Measurements from ENCODE around the gene SLC31A1.
A peak's percentile ranks its signal among the peaks of the same experiment; 100 is the strongest.
"Not testable (repeated sequence)": the region's sequence is repeated elsewhere in the genome, so short reads cannot be mapped to it uniquely, and the experiment has no call there.

SLC31A1 gene

DNA sequence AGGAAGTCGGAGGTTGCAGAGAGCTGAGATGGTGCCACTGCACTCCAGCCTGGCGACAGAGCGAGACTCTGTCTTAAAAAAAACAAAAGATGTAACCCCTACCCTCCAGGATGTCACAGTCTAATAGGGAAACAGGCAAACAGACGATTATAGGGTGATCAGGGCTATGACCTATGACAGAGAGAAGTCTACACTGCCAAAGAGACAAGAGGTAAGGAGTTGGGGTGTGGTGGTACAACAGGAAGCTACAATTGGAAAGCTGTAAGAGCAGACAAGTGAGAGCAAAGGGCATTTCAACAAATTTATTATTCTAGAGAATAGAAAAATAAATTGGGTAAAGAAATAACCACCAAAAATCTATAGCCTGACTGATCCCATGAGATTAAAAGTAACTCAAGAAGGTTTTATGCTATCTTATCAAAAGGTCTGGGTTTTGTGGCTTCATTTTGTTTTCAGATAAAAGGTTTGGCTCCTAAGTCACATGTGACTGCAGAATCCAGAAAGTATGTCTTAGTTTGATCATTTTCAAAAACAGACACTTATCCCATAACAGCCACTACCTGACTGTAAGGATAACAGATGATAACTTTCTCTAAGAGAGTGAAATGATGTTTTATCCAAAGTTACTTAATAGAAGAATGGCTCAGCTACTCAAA lies 46.7 kb downstream of the SLC31A1 start:
- no peak for DNase-seq

DNA sequence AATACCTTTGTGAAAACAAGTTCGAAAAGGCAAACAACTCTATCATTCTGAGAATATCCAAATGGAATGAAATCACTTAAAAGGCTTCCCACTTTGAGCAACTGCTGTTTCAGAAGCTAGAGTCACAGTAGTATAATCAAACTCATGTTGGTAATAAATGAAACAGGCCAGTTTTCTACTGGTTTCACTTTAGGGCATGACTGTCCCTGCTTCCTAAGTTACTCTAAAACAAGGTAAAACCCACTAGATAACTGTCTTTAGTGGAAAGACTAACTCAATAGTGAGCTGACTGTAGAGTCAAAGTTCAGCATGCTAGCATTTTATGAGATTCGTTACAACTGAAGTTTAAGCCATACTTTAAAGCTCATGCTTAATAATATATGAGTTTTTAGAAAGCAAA lies 48.0 kb downstream of the SLC31A1 start:
- no peak for DNase-seq

DNA sequence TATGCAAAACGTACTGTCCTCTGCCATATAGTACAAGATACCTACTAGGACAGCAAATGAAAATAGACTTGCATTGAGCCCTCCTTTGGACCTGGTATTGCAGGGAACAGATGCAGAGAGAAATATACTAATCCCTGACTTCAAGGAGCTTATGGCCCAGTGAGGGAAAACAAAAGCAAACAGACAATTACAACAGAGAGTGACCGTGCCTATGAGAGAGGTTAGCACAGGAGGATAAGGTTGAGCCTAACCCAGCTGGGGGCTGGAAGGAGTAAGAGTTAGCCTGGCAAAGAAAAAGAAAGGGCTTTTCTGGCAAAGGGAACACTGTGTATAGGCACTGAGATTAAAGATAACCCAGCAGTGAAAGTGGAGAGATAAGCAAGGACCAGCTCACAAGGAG lies 48.5 kb downstream of the SLC31A1 start:
- no peak for DNase-seq

DNA sequence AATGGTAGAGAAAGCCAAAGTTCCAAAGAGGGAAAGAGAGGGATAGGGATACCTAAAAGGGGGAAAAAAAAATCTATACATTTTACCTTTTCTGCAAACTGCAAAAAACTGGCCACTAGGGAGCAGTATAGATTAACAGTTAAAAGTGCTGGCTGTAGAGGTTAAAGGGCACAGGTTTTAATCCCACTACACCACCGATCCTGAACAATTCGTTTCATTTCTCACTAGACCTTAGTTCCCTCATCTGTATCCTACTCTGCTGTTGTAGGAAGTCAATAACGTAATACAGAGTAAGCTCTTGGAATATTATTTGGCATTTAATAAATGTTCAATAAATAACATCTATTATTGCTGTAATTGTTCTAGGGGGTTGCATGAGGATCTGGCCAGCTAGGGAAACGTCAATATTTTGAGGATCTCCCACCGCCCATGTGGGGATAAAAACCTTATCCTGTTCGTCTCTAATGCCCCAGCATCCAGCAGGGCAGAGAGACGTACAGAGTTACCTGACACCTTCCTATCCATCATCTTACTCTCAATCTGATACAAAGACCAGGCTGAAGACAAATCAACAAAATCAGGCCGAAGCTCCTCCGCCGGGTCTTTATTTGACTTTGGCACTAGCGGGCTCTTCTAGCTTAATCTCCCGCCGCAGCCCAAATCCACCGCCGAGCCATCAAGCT lies 53.3 kb downstream of the SLC31A1 start:
- DNase-seq = peak; percentile 64

DNA sequence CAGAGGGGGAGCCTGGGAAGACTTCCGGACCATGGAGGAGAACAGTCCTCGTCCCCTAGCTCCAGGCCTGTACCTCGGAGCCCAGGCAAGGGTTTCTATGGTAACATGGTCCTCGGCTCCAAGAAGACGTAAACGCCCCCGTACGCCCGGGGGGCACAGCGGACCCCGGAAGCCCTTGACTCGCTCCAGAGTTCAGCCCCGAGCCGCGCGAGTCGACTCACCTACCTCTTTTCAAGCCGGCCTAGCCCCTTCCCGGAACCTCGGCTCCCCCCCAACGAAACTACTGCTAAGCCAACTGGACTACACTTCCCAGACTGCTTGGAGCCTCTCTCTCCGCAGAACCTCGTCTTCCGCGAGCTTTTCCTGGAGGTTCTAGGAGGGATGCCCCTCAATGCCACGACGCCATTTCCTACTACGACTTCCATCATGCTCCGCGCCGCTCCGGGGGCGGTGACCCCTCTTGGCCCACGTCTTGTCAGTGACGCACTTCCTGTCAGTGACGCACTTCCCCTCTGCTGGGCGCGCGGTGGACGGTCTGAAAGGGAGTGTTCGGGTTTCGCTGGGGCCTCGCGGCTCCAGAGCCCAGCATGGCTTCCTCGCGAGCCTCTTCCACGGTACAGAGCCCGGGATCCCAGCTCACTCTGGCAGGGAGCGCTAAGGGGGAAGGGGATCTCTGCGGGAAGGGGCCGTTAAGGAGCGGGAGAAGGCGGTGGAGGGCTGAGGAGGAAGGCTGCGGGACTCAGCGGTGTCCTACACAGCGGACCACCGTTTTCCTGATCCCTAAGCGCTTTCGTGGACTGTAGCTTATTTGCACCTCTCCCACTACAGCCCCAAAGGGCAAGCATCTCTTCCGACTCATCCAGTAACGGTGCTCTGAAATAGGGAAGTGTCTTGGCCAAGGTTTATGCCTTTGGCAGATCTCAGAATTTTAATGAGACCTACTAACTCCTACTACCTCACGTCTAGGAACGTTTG lies 54.1 kb downstream of the SLC31A1 start, which contains the start of the genes CDC26 and PRPF4:
TSS of gene CDC26 (minus strand) at position 416 of the 975 bp plus-strand sequence. CDS start 3,065 bp downstream, outside the sequence.
TSS of gene PRPF4 (plus strand) at position 502 of the 975 bp plus-strand sequence. CDS start at position 588, 86 bp downstream.
- DNase-seq = peak; percentile 99

DNA sequence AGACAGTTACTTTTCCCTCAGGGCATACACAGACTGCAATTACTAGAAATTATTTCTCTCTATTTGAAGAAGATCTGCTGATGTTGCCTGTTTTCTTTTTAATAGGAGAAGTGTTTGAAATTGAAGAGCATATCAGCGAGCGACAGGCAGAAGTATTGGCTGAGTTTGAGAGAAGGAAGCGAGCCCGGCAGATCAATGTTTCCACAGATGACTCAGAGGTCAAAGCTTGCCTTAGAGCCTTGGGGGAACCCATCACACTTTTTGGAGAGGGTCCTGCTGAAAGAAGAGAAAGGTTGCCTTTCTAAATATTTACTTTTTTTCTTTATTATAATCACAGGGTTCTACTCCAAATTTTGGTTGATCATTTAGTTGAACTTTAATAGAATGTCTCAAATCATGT lies 57.5 kb downstream of the SLC31A1 start:
- no peak for DNase-seq

DNA sequence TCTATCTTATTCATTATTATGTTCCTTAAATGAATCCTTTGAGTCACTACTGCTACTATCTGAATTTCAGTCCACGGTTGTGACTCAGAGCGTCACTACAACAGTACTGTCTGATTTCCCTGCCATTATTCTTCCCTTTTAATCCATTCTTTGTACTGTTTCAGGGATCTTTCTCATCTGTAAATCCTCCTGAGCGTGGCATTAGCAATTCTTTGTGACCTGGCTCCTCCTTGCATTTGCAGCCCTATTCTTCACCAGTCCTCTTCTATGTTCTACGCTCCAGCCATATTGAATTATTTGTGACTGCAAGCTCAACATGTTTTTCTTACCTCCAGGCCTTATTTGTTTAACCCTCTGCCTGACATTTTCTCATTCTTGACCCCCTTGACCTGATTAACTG lies 60.0 kb downstream of the SLC31A1 start:
- no peak for DNase-seq

DNA sequence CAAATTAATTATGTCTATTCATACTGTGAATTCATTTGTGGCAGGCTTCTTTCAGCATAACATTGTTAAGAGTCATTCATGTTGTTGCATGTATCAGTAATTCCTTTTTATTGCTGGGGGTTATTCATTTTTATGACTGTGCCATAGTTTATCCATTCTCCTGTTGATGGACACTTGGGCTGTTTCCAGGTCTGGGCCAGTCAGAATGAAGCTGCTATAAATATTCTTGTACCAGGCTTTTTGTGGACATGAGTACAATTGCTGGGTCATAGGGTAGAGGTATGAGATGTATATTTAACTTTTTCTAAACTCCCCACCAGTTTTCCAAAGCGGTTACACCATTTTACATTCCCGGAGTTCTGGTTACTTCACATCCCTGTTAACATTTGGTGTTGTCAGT lies 67.7 kb downstream of the SLC31A1 start:
- DNase-seq = no peak

DNA sequence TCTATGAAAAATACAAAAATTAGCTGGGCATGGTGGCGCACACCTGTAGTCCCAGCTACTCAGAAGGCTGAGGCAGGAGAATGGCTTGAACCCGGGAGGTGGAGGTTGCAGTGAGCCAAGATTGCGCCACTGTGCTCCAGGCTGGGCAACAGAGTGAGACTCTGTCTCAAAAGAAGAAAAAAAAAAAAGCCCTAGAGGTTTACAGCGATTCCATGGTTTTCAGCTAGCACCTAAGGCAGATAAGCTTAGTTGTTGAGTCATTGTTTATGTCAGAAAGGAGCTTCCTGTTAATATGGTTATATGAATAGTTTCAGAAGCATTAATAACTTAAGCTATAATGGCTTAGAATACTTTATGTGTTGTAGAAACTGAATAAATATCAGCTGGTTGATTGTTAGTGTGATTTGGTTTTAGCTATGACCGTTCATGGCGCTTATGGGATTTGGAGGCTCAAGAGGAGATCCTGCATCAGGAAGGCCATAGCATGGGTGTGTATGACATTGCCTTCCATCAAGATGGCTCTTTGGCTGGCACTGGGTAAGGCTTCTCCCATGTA lies 68.8 kb downstream of the SLC31A1 start:
- no peak for DNase-seq

DNA sequence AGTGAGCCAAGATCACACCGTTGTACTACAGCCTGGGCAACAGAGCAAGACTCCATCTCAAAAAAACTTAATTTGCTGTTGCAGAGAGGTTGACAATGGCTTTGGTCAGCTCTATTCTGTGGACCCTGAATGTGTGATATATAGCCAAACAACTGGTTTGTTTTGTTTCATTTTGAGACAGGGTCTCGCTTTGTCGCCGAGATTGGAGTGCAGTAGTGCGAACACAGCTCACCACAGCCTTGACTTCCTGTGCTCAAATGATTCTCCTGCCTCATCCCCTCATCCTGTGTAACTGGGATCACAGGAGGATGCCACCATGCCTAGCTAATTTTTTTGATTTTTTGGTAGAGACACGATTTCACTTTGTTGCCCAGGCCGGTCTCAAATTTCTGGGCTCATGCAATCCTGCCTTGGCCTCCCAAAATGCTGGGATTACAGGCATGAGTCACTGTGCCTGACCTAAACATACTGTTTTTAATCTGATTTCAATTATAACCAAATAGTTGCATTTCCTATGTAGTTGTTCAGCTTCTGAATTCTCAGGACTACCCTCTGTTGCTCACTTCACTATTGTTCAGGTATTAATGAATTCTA lies 72.0 kb downstream of the SLC31A1 start:
- DNase-seq = peak; percentile 75

DNA sequence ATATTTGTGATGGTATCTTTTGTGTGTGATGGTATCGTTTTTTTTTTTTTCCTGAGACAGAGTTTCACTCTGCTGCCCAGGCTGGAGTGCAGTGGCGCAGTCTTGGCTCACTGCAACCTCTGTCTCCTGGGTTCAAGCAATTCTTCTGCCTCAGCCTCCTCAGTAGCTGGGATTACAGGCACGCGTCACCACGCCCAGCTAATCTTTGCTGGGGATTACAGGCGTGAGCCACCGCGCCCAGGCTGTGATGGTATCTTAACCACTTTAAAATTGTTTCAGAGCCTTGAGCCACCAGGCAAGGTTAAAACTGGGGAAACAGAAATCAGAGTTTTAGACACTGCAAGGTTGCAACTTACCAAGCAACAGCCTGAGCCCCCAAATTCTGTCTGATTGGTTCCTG lies 74.9 kb downstream of the SLC31A1 start:
- DNase-seq = not testable (repeated sequence)

DNA sequence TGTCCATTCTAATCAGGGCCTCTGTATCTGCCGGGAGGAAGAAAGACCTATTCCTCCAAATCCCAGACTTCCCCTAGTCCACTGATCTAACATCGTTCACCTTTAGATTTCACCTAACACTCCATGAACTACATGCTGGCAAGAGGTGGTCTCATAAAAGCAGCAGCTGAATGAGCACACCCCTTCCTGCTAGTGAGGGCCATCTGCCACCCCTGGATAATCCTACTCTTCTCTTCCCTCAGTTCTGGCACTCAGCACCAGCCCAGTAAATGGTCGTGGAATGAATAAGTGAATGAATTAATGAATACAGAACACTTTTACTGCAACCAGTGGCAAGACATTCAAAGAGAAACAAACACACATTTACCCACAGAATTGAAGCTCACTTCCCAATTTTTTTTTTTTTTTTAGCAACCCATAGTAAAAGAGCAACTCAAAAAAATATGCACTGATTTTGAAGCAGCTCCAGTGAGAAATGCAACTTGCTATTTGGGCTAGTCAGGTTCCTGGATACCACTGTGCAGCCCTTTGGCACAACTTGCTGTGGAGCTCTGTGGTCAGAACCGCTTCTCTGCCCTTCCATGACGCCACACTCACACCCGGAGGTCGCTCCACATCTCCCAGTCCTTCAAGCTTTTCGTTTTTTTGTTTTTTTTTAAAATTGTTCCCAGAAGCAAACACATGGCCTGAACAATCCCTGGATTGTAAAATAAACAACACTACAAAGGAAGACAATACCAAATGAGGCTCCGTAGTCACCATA lies 75.6 kb downstream of the SLC31A1 start:
- DNase-seq = no peak

DNA sequence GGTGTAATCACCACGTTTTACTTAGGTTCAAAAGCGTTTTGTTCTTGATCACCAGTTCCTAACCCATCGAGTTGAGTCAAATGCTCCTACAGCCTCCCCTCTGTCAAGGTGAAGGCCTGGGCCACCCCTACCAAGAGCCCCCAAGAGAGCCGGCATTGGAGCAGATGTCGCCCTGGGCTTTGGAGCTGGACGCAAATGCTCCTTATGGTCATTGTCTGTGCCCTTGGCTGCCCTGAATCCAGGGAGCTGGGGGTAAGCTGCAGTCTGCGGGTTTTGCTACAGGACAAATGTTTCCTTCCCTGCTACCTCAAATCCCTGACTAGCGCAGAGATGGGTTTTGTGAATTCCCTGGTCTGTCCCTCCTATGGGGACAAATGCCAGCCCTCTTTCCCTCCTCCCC lies 77.0 kb downstream of the SLC31A1 start:
- no peak for DNase-seq

DNA sequence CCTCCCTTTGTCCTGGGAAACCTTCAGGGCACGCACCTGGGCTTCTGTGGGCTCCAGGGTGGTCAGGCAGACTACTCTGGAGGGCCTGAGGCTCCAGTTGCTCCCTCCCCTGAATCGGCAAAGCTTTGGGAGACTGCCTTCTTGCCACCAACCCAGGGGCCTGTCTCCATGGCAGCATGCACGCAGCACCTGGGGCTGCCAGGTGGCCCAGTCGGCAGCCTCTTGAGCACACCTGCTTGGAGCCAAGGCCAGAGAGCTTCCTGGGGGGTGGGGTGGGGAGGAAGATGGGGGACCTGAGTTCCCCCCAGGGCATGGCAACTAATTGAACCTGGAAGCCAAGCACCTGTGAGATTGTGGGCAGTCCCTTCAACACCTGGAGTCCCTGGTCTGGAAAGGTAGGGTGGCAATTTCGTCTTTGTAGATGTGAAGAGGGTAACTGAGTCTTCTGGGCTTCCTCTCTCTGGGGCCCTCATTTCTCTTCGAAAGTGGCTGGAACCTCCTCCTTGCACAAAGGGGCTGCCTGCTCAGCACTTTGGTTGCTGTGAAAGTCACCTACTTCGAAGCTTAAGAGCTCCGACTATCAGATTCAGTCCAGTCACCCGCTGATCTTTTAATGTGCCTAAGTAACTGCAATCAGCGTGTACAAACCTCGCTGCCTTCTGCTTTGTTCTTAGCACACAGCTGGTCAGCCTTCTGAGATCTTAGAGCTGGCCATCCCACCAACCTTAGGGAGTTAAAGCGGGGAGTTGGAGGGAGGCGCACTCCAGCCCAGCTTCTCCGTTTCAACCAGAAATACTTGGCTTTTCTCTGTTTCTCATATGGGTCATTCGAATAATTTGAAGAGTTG lies 77.8 kb downstream of the SLC31A1 start:
- no peak for DNase-seq

DNA sequence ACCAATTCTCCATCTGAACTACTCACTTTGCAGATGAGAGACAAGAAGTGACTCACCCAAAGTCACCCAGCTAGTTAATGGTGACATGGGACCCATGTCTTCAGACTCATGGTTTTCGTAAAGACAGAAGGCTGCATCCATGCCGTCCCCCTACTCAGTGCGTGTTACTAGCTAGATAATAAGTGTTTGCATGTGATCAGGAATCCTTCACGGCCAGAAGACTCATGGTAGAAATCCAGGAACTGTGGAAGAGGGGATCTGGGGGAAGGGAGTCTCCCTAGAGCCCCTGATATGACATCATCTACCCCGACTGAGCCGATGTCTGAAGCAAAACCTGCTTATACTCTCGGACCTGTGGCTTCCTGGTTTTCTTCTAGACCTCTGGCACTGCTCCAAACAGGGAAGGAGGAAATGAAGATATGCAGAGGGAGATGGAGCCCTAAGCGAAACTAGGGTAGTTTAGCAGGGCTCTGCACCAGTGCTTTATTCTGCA lies 78.5 kb downstream of the SLC31A1 start:
- DNase-seq = peak; percentile 24

DNA sequence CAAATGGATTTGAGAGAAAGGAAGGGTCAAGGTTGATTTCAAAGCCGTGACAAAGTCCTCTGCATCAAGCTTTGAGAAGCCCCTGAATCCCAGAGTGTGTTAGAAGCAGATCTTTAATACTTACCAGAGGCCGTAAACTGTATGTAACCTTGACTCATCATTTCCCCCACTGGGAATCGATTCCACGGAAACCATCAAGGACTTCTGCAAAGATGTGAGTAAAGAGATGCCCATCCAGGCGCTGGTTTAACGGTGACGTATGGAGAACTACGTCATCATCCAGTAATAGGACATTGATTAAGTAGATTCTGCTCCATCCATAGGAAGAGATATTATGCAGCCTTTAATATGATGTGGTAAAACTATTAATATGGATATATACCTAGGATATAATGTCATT lies 80.2 kb downstream of the SLC31A1 start:
- DNase-seq = peak; percentile 7

DNA sequence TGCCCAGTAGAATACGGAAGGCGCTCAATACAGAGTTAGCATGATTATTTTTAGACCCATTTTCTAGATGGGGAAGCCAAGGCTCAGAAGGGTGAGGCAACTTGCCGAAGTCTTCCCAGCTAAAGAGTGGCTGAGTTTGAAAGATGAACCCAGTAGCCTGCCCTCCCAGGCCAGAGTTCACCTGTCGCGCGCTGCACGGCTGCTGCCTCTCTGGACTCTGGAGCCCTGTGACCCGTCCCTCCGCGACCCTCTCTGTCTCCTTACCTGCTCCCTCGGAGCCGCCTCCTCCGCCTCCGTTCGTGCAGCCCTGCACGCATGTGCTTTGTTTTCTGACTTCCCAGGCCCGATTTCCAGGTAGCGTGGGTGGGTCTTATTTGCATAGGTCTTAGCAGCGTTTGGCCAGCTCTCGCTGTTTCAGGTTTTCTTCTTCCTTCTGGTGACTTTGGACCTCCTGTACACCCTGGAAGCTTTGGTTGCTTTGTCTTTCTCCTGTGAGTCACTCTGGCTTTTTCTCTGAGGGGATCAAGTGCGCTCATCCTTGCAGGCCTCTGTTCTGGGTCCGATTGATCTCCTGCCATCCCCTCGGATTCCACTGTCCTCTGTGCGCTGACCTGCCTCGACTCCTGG lies 81.6 kb downstream of the SLC31A1 start, which contains the start of gene RNF183:
TSS of gene RNF183 (minus strand) at position 585 of the 627 bp plus-strand sequence. CDS start 5,192 bp downstream, outside the sequence.
- no peak for DNase-seq

DNA sequence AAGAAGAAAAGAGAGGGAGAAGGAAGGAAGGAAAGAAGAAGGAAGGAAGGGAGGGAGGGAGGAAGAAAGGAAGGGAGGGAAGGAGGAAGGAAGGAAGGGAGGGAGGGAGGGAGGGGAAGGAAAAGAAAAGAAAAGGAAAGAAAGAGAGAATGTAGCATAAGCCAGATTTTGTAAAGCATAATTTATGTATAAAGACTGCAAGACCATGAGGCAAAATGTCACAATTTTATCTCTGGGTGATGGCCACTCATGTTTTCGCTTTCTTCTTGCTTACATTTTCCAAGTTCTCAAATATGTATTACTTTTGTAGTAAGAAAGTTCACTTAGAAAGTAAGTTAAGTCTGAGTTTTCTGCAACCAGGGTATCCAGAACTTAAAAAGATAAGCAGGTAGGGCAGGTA lies 85.2 kb downstream of the SLC31A1 start:
- DNase-seq = no peak

DNA sequence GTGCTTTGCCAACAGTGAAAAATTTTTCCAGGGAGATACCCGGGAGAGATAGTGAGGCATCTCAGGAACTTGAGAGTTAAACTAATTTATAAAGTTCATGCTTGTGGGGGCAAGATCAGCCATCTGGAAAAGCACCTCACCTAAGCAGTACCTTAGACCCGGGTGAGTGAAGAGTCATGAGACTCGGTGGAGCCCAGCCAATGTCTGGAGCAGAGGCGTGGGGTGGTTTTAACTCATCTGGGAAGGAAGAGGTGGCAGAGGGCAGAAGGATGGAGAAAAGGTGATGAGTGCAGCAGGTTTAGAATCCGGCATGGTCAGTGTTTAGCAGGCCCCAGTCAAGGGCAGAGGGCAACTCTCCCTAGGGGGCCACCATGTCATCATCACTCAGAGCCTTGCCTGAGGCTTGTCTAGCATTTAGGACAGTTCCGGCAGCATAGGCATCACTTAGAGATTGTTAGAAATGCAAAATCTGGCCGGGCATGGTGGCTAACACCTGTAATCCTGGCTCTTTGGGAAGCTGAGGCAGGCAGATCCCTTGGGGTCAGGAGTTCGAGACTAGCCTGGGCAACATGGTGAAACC lies 86.1 kb downstream of the SLC31A1 start:
- no peak for DNase-seq
